Coronary artery (tissue), 2 donors: ENCODE data around the gene RNF157.

Experiments used
- DNase-seq: peaks from one replicate; pipeline ENCODE4 v3.0.0-alpha.2; 2017; ENCODE audit warnings: low spot score
- H3K27ac ChIP-seq, 2 donors: fragments of 200-600 bp; sonication (generic); one replicate each; pipeline ENCODE4 v1.5.1; 2016 to 2019
- H3K4me3 ChIP-seq: fragments of 200-600 bp; sonication (generic); 2 replicates; pipeline ENCODE4 v1.5.1; 2016; ENCODE audit warnings: mild to moderate bottlenecking, moderate library complexity
- TF ChIP-seq, protein P1 (sequence below): fragments of 200-600 bp; sonication (generic); IDR thresholded peaks from one replicate; pipeline ENCODE4 v1.5.1; 2019; ENCODE audit warnings: antibody characterized with exemption

The RNF157 gene

GRCh38 chr17:76135810-76136188, 104.5 kb downstream of the RNF157 start:
- Histone ChIP-seq H3K4me3 (no peak overlapping the region), H3K27ac (no peak overlapping the region)
- no peak for DNase-seq
- TF ChIP-seq, protein P1, sequence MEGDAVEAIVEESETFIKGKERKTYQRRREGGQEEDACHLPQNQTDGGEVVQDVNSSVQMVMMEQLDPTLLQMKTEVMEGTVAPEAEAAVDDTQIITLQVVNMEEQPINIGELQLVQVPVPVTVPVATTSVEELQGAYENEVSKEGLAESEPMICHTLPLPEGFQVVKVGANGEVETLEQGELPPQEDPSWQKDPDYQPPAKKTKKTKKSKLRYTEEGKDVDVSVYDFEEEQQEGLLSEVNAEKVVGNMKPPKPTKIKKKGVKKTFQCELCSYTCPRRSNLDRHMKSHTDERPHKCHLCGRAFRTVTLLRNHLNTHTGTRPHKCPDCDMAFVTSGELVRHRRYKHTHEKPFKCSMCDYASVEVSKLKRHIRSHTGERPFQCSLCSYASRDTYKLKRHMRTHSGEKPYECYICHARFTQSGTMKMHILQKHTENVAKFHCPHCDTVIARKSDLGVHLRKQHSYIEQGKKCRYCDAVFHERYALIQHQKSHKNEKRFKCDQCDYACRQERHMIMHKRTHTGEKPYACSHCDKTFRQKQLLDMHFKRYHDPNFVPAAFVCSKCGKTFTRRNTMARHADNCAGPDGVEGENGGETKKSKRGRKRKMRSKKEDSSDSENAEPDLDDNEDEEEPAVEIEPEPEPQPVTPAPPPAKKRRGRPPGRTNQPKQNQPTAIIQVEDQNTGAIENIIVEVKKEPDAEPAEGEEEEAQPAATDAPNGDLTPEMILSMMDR = no peak

GRCh38 chr17:76134911-76135809, 105.1 kb downstream of the RNF157 start:
- TF ChIP-seq, protein P1 = no peak
- Histone ChIP-seq H3K27ac (no peak overlapping the region), H3K4me3 (no peak overlapping the region)
- no peak for DNase-seq

DNA sequence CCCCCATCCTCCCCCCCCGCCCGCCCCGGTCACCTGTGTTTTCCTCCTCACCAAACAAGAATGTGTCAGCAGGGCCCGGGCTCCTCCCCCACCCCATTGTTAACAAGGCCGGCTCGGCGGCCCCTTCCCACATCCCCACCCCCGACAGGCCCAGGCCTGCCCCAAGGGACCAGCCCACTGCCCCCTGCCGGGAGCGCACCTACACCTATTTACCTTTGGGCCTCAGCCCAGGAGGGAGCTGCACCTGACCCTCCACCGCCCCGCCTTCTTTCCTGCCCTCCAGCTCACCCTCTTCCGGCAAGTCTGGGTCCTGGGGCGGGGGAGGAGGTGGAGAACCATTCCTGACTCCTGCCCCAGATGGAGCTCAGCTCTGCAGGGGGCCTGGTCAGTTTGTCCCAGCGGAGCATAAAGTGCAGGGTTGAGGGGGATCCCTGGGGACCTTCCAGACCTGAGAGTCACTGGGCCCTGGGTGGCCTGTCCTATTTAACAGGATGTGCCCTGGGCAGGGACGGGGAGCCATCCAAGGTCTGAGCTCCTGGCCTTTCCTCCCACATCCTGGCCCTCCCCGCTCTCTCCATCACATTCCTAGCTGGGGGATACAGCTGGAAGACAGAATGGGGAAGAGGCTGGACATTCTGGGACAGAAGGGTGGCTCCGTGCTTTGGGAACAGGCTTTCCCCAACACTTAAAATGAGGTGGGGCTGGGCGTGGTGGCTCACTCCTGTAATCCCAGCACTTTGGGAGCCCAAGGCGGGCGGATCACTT, 107.5 kb downstream of the RNF157 start:
- TF ChIP-seq, protein P1 = no peak
- no peak for DNase-seq
- Histone ChIP-seq H3K27ac (no peak overlapping the region), H3K4me3 (no peak overlapping the region)

- Histone ChIP-seq H3K4me3 (no peak overlapping the region), H3K27ac (no peak overlapping the region)
- TF ChIP-seq, protein P1 = no peak
- DNase-seq = no peak
Observed at GRCh38 chr17:76131692-76132573, 108.4 kb downstream of the RNF157 start.

DNA sequence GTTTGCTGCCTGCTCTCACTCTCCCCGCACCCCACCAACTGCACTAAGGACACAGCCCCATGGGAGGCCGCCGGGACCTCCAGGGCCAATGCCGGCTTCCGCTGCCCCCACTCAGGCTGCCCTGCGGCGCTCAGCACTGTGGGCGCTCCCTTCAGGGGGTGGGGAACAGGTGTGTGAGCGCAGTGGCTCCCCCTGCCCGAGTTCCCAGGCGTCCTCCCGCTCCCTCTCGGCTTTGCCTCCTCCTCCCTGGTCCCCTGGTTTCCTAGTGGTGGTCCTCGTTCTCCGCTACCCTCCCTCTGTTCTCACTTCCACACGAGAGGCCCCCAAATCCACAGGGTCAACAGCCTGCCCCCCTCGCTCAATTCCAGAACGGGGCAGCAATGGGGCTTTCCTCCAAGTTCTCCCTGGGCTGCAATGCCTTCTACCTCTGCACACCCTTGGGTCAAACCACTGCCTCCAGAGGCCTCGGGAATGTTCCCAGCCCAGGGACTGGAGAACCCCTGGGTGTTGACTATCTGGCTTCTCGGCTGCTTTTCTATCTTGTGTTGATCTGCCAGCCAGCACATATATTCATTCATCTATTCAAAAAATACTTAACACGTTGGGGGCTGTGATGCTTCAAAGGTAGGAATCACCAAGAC, 109.1 kb downstream of the RNF157 start:
- Histone ChIP-seq H3K4me3 (no peak overlapping the region), H3K27ac (no peak overlapping the region)
- TF ChIP-seq, protein P1 = no peak
- no peak for DNase-seq

DNA sequence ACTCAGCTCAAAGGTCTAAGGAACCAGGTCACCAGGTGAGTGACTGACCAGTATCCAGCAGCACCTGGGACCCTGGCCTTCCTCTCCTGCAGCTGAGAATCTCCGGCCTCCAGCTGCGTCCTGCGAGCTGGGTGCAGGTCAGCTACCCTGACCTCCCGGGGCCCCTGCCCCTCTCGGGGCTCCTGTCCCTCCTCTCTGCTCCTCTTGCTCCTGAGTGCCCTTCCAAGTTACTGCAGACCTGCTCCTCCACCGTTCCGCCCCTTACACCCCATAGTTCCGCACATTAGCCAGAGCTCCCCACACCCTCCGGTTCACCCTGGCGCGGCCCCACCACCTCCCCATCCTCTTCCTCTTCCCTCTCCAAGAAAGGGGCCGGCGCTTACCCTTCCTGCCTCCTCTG, 109.8 kb downstream of the RNF157 start:
- no peak for DNase-seq
- H3K4me3 ChIP-seq = no peak overlapping the region
- no peak overlapping the region for H3K27ac ChIP-seq
- TF ChIP-seq, protein P1 = no peak
